Neutrophil (primary cell): Measurements from ENCODE around the gene RPUSD1.

Experiments
- H3K27ac ChIP-seq: fragments of 200-600 bp; sonication (generic); 2 replicates; pipeline ENCODE4 v1.5.1; 2016; ENCODE audit warnings: mild to moderate bottlenecking, moderate library complexity
- H3K27me3 ChIP-seq: fragments of 200-600 bp; sonication (generic); 2 replicates; pipeline ENCODE4 v1.6.0; 2016; ENCODE audit warnings: mild to moderate bottlenecking
- H3K36me3 ChIP-seq: fragments of 200-600 bp; sonication (generic); 2 replicates; pipeline ENCODE4 v1.5.1; 2017
- H3K4me1 ChIP-seq, 2 experiments: fragments of 200-600 bp in 1 of 2; sonication (generic) in 1 of 2; 1 replicate in 1 of 2; 2 replicates in 1 of 2; pipeline versions ENCODE4 v1.5.1 to v1.6.1; 2013 to 2016; ENCODE audit warnings: low read depth in 1 of 2, low read length in 1 of 2, mild to moderate bottlenecking in 1 of 2, moderate library complexity in 1 of 2; ENCODE audit not compliant: control insufficient read depth in 1 of 2, insufficient read depth in 1 of 2
- H3K4me3 ChIP-seq, 2 experiments: fragments of 200-600 bp in 1 of 2; sonication (generic) in 1 of 2; 1 replicate in 1 of 2; 2 replicates in 1 of 2; pipeline ENCODE4 v1.5.1; 2013 to 2016; ENCODE audit warnings: low read depth in 1 of 2, low read length in 1 of 2, mild to moderate bottlenecking in 1 of 2, moderate library complexity in 1 of 2
- H3K9me3 ChIP-seq: fragments of 200-600 bp; sonication (generic); 2 replicates; pipeline ENCODE4 v1.5.1; 2016
- CTCF ChIP-seq: fragments of 200-600 bp; sonication (generic); IDR thresholded peaks from 2 replicates; pipeline ENCODE4 v1.5.1; 2016; ENCODE audit warnings: antibody characterized with exemption

RPUSD1 gene

GRCh38 chr16:763369-764183, 24.6 kb downstream of the RPUSD1 start:
- H3K4me1 ChIP-seq = no peaks in the 10 kb centered on the region
- no peaks in the 10 kb centered on the region for H3K36me3 ChIP-seq
- H3K27me3 ChIP-seq = peaks cover 5% of the 10 kb centered on the region
- no peaks in the 10 kb centered on the region for H3K9me3 ChIP-seq
- no peak overlapping the region for H3K27ac ChIP-seq
- TF ChIP-seq CTCF = no peak
- H3K4me3 ChIP-seq = no peak overlapping the region

- Histone ChIP-seq H3K27ac (no peak overlapping the region), H3K4me3 (no peak overlapping the region), H3K4me1 (no peaks in the 10 kb centered on the region), H3K9me3 (no peaks in the 10 kb centered on the region), H3K27me3 (no peaks in the 10 kb centered on the region), H3K36me3 (no peaks in the 10 kb centered on the region)
- TF ChIP-seq CTCF = no peak
Observed at GRCh38 chr16:762595-763268, 25.4 kb downstream of the RPUSD1 start.

GRCh38 chr16:761625-762513, 26.3 kb downstream of the RPUSD1 start:
- Histone ChIP-seq H3K36me3 (no peaks in the 10 kb centered on the region), H3K27ac (no peak overlapping the region), H3K9me3 (no peaks in the 10 kb centered on the region), H3K27me3 (no peaks in the 10 kb centered on the region), H3K4me1 (peaks cover 0 to 3% of the 10 kb centered on the region in 2 experiments), H3K4me3 (no peak overlapping the region)
- no peak for TF ChIP-seq CTCF

- H3K36me3 ChIP-seq = no peaks in the 10 kb centered on the region
- no peaks in the 10 kb centered on the region for H3K9me3 ChIP-seq
- peaks cover 0 to 3% of the 10 kb centered on the region in 2 experiments for H3K4me1 ChIP-seq
- no peak within 1 kb of the TSS for H3K4me3 ChIP-seq
- TF ChIP-seq CTCF = no peak
- peaks cover 2% of the 10 kb centered on the region for H3K27me3 ChIP-seq
- H3K27ac ChIP-seq = no peak within 1 kb of the TSS
Observed at GRCh38 chr16:760545-761343, 27.4 kb downstream of the RPUSD1 start, which contains the start of gene MSLN. Gene MSLN (plus strand): TSS chr16:760734. CDS start chr16:762681, 1,947 bp downstream.

- no peak overlapping the region for H3K27ac ChIP-seq
- TF ChIP-seq CTCF = no peak
- H3K36me3 ChIP-seq = no peaks in the 10 kb centered on the region
- no peaks in the 10 kb centered on the region for H3K9me3 ChIP-seq
- peaks cover 0 to 6% of the 10 kb centered on the region in 2 experiments for H3K4me1 ChIP-seq
- H3K4me3 ChIP-seq = no peak overlapping the region
- H3K27me3 ChIP-seq = peaks cover 3% of the 10 kb centered on the region
Observed at GRCh38 chr16:760065-760464, 28.1 kb downstream of the RPUSD1 start.
